GM19023 (cell line): ENCODE results near the gene CCNG2.

Experiments used
- ATAC-seq: cut with Tn5 transposase; IDR thresholded peaks from one replicate; pipeline ENCODE4 v1.9.1; 2021; ENCODE audit warnings: mild to moderate bottlenecking, moderate library complexity; ENCODE audit not compliant: unreplicated experiment

The CCNG2 gene

DNA sequence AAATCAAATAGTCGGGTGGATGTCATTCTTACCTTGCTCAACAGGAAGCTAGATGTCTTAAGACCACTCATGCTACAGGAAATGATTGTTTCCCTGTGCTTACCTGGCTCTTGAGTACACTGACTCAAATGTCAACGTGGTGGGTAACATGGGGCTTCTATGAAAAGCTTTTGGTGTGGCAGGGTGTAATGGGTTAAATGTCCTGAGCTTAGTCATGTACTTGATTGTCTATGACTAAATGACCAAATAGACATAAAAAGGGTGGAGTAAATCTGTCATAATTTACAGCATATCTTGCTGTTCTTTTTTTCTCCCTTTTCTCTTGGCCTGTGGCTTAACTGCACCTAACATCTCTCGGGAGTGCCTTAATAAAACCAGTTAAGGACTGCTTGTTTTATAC, 44.9 kb downstream of the CCNG2 start:
- no peak for ATAC-seq

DNA sequence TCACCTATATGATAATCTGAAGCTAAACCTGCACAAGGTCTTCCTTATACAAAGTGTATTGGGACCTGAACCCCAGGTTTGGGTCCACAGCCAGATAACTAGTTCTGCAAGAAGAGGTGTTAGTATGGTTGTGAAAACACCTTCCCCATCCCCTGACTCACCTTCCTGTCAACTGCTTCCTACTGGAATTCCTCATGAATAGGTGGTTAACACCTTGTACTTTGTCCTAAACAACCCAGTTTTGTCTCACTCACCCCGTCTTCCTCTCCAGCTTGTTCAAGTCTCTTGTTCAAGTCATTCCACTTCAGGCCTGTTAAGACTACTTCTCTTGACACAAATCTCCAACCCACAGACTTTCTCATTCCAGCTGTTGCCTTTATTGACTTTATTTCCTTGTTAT, 45.5 kb downstream of the CCNG2 start:
- ATAC-seq, result no peak

DNA sequence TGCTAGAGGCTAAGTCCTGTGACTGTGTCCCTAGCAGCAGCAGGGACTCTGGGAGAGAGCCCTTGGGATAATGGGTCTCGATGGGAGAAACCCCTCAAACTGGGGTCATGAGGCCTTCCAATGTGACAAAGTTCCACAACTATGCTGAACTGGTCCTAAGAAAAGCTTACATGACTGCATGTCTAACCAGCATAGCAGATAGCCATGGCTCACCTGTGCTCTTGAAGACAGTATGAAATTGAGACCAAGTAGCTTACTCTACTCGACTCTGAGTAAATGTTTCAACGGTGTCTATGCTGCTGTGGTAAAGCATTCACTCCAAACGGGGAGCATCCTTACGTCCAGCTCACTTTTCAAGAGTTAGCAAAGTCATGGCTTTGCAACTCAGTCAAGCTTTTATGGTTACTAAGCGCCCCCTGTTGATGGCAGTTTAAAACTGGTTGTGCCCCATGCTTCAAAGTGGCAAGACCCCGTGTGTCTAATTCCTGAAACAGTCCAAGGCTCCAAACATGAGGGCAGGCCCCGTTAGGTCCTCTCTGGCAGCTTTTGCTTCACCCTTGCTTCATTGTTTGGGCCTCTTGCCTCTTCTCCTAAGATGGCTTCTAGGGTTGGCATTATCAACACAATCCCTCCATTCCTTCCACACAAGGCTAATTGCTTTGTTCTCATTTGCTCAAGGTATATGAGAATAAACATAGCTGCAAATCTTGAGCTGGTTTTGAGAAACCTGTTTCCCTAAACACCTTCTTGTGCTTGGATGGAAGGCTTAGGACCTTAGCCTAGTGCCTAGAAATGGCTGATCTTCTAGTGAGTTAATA, 46.6 kb downstream of the CCNG2 start:
- peak; percentile 74 for ATAC-seq

DNA sequence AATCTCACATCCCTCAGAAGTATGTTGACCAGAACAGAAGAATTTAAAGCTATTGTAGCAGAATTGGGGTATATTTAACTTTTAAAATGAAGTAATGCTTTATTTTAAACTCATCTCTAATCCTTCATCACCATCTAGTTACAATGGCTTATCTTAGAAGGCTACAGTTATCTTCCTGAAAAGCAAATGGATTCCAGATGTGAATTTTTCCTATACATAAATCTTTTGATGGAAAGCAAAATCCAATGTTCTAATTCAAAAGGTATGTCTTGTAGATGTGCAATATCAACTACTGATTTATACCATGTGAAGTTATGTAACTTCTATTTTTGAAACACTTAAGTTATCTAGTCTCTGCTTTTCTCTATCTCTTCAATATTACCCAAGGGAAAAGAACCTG, 47.6 kb downstream of the CCNG2 start:
- no peak for ATAC-seq

DNA sequence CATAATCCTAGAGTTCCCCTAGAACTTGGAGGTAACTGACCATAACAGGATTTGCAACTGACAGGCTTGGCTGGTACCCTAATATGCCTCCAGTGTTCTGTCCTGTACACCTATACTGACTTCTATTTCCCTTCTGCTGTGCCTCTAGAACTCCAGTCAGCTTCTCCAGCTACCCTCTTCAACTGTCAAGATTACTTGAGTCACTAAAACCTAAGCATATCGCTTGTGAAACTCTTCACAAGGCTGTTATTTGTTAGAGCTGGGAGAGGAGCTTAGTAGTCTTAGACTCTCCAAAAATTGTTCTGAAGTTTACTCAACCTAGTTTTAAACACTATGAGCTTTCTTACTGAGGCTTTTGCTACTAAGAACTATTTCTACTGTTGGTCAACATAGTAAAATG, 52.0 kb downstream of the CCNG2 start:
- ATAC-seq, result no peak

DNA sequence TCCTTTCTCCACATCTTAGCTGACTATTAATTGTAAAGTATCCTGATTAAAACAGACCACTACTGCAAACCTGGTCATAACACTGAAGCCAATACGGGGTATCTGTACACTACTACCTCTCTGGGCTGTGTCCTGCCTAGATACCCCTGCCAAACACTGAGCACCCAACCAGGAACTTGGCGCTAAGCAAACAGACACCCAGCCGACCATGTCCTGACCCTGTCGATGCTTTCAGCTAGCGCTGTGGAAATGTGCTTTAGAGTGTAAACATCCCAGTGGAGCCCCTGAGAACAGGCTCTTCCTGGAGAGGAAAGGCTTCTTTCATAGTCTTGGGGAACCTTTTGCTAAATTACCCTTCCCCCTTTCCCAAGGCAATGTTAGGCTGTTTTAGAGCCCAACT, 52.9 kb downstream of the CCNG2 start:
- ATAC-seq, result no peak

DNA sequence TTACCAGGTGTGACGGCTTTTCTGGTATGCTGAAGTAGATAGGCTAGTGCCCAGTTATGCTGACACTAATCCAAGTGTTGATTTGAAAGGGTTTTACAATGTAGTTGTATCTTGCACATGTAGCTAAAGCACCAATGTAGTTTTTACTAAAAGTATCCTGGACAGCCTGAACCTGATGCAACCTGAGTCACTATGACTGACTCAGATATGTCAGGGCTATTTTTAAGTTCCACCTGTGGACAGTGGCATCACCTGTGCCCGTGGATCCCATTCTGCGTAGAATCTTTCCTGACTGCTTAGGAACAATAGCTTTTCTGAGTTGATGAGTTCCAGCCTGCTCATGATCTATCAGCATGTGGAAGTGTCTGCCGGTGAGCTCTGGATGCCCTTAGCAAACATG, 58.1 kb downstream of the CCNG2 start:
- ATAC-seq, result no peak

DNA sequence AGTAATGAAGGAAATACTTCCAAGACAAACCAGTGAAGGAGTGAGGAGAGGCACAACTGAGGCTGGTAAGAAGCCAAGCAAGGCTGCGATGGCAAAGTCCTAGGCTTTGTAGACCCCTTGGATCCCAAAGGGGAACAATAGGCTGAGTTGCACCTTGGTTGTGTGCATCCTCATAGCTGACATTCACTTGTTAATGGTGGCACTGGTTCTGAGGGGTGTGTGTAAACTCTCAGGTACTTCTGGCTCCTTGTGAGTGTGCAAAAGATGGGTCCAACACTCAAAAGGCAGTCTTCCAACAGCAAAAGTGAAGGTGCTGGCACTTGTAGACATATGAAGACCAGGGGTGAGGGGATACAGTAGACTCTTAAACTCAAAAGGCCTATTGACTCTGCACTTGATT, 60.5 kb downstream of the CCNG2 start:
- ATAC-seq, result no peak

DNA sequence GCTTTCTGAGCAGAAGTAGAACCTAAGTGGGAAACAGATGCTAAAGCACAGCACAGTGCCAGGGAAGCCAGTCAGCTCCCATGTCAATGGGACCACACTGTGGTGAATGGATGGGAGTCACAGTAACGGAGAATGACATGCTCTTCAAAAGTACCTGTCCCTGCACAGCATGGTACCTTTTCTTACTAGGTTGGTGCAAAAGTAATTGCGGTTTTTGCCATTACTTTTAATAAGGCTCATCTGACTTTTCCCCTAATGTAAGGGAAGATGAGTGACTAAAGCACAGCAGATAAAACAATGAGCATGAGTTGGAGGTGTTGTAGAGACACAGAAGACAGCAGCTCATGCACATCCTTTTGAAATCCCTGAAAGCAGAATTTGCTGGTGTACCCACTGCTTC, 62.3 kb downstream of the CCNG2 start:
- ATAC-seq, result no peak
